Subcutaneous adipose tissue (tissue), 4 donors: Measurements from ENCODE around the gene PXMP4. TPM values are rescaled to one million over a fixed set of nuclear protein-coding genes. Genes with fewer than 3 reads are reported as not detected.

Experiments
- total RNA-seq, 4 donors: library from RNA; depleted of rRNA; stranded (reverse); fragments of >200 nt; gene quantifications; one replicate each; pipeline ENCODE4 v1.1.0, GENCODE V29; 2016
- TF ChIP-seq, protein P1 (sequence below): fragments of 450-650 bp; IDR thresholded peaks from one replicate; pipeline ENCODE4 v1.5.1; 2016; ENCODE audit warnings: low read depth, mild to moderate bottlenecking, control low read depth, antibody characterized with exemption, moderate library complexity

The PXMP4 gene
- total RNA-seq, 4 donors from 2014 or later = 2.0 to 7.0 (median 4.3) TPM

DNA sequence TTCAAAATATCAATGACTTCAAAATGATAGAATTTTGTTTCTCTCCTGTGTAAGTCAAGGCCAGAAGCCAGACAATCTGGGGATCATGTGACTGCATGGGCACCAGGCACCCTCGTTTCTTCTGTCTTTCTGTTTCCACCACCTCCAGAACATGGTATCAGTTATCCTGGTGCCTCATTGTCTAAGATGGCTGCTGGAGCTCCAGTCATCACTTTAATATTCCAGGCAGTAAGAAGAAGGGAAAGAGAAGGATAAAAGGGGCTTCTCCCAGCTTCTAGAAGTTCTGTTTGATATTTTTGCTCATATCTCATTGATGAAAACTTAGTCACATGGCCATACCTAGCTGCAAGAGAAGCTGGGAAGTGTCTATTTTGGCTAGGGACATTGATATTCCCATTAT lies 37.3 kb upstream of the PXMP4 start:
- TF ChIP-seq, protein P1, sequence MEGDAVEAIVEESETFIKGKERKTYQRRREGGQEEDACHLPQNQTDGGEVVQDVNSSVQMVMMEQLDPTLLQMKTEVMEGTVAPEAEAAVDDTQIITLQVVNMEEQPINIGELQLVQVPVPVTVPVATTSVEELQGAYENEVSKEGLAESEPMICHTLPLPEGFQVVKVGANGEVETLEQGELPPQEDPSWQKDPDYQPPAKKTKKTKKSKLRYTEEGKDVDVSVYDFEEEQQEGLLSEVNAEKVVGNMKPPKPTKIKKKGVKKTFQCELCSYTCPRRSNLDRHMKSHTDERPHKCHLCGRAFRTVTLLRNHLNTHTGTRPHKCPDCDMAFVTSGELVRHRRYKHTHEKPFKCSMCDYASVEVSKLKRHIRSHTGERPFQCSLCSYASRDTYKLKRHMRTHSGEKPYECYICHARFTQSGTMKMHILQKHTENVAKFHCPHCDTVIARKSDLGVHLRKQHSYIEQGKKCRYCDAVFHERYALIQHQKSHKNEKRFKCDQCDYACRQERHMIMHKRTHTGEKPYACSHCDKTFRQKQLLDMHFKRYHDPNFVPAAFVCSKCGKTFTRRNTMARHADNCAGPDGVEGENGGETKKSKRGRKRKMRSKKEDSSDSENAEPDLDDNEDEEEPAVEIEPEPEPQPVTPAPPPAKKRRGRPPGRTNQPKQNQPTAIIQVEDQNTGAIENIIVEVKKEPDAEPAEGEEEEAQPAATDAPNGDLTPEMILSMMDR = no peak

DNA sequence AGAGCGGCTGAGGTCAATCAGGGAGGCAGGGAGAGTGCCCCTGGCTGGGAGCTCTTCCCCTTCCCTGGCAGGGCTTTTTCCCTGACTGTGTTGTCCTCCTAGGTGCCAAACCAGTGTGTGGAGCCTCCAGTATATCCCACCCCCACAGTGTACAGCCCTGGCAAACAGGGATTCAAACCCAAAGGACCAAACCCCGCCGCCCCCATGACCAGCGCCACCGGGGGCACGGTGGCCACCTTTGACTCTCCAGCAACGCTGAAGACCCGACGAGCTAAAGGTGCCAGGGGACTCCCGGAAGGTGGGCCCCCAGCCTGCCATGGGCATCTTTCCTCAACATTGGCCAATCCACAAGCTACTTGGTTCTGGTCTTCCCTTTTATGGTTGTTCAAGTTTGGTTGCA lies 36.9 kb upstream of the PXMP4 start:
- TF ChIP-seq, protein P1 = no peak

DNA sequence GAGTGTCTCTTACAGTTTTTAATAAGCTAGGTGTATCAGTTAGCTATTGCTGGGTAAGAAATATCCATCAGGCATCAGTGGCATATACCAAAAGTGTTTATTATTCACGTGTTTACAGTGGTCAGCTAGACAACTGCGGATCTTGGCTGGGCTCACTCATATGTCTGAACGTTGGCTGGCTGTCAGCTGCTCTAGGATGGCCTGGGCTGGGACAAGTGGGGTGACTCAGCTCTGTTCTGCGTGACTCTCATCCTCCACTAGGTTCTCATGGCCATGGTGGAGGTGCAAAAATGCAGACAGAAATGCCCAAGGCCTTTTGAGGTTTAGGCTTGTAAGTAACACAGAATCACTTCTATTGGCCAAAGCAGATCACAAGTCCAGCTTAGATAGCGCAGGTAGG lies 33.7 kb upstream of the PXMP4 start:
- TF ChIP-seq, protein P1 = no peak

DNA sequence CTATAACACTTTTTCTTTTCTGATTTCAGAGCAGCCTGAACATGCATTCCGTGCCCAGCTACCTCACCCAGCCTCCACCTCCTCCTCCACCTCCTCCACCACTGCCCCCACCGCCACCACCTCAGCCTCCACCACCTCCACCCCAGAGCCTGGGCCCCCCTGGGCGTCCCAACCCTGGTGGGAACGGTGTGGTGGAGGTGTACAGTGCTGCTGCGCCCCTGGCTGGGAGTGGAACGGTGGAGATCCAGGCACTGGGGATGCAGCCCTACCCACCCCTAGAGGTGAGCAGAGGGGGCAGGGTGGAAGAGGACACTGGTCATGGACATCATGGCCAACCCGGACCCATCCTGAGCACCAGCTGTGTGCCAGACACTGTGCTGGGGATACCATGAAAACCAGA lies 33.0 kb upstream of the PXMP4 start:
- TF ChIP-seq, protein P1 = no peak

DNA sequence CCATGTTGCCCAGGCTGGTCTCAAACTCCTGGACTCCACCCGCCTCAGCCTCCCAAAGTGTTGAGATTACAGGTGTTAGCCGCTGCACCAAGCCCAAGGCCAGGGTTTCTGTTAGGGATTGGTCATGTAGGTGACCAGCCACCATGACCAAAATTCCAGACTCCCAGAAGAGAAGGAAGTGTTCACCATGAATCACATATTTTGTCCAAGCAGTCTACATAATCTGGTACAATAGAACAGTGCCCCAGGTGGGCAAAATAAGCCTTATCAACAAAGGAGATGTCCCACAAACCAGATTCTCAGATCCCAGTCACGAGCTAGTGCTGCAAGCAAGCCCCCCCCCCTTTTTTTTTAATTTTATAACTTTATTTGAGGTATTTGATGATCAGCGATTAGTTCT lies 31.7 kb upstream of the PXMP4 start:
- TF ChIP-seq, protein P1 = no peak

DNA sequence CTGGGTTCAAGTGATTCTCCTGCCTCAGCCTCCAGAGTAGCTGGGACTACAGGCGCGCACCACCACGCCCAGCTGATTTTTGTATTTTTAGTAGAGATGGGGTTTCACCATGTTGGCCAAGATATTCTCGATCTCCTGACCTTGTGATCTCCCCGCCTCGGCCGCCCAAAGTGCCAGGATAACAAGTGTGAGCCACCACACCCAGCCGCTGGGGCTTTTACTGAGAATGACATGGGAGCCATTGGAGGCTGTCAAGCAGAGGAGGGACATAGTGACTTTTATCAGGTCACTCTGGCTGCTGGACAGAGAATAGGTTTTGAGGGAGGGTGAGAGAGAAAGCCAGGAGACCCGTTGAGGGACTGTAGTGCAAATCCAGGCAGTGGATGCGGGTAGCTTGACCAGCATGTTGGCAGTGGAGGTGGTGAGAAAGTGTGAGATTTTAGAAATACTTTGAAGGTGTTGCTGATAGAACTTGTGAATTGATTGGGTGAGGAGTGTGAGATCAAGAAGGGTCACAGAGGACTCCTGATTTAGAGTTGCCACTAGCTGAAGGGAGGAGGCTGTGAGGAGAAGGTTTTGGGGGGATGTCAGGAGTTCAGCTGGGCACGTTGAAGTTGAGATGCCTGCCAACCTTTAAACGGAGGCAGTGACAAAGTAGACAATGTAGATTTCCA lies 26.4 kb upstream of the PXMP4 start:
- TF ChIP-seq, protein P1 = no peak

DNA sequence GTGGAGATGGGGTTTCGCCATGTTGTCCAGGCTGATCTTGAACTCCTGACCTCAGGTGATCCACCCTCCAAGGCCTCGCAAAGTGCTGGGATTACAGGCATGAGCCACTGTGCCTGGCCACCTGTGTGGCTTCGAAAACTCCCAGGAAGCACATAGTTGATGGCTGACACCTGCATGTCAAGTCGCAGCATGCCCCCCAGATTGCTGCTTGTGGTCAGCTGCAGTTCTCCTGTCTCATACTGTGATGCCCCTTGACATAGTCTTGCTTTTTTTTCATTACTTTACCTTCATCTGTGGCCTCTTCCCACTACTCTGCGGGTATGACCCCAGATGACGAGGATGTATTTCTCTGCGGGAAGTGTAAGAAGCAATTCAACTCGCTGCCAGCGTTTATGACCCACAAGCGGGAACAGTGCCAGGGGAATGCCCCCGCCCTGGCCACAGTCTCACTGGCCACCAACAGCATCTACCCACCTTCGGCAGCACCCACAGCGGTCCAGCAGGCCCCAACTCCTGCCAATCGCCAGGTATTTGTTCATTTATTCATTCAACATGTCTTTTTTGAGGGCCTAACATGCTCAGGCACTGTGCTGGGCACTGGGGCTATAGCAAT lies 24.8 kb upstream of the PXMP4 start:
- TF ChIP-seq, protein P1 = no peak
